B cell (primary cell): ENCODE results near the gene RUFY4. TPM values are rescaled to one million over a fixed set of nuclear protein-coding genes. Genes with fewer than 3 reads are reported as not detected.

Experiments
- ATAC-seq: fragments of 200-7000 bp; cut with Tn5 transposase; one replicate; pipeline ENCODE4 v1.10.0; 2021; ENCODE audit warnings: low read depth, mild to moderate bottlenecking, moderate number of reproducible peaks, moderate library complexity
- CTCF ChIA-PET: fragments of 350-600 bp; sonication (Branson Sonifier 250); formaldehyde crosslinking; loops from one replicate; lab custom pipeline; 2021; ENCODE audit warnings: antibody characterized with exemption, inconsistent platforms; lab: Charles Lee
- POLR2A ChIA-PET: fragments of 350-600 bp; sonication (Branson Sonifier 250); formaldehyde crosslinking; loops from one replicate; lab custom pipeline; 2021; ENCODE audit warnings: antibody characterized with exemption; lab: Charles Lee
- DNase-seq: peaks from one replicate; pipeline ENCODE4 v3.0.0; 2013
- H2AFZ ChIP-seq: 2 replicates; pipeline ENCODE4 v1.6.1; 2012; ENCODE audit warnings: mild to moderate bottlenecking, low read depth, low read length; ENCODE audit not compliant: insufficient read depth, poor library complexity, severe bottlenecking
- H3K27ac ChIP-seq, 2 donors: 1 replicate in 1 of 2; 2 replicates in 1 of 2; pipeline ENCODE4 v1.5.1; 2012 to 2013; ENCODE audit warnings: low read length in 2 of 2, mild to moderate bottlenecking in 2 of 2, moderate library complexity in 1 of 2
- H3K27me3 ChIP-seq, 4 experiments: fragments of 200-600 bp in 1 of 4; sonication (generic) in 1 of 4; replicated peaks in 1 of 4; 1 replicate in 2 of 4; 2 replicates in 2 of 4; pipeline versions ENCODE4 v1.6.1 to v1.7.0; 2013 to 2016; ENCODE audit warnings: low read length in 3 of 4, mild to moderate bottlenecking in 2 of 4, mixed read lengths in 1 of 4, moderate library complexity in 1 of 4; ENCODE audit not compliant: insufficient read depth in 4 of 4, control insufficient read depth in 3 of 4; ENCODE audit errors: control extremely low read depth in 1 of 4
- H3K36me3 ChIP-seq, 2 experiments: replicated peaks in 1 of 2; 1 replicate in 1 of 2; 2 replicates in 1 of 2; pipeline versions ENCODE4 v1.6.1 to v1.7.1; 2013; ENCODE audit warnings: low read length in 1 of 2; ENCODE audit not compliant: insufficient read depth in 2 of 2, control insufficient read depth in 1 of 2; ENCODE audit errors: control extremely low read depth in 1 of 2, extremely low read depth in 1 of 2
- H3K4me1 ChIP-seq, 2 donors: fragments of 200-600 bp in 1 of 2; sonication (generic) in 1 of 2; 1 replicate in 1 of 2; 2 replicates in 1 of 2; pipeline versions ENCODE4 v1.5.1 to v1.6.1; 2013 to 2017; ENCODE audit warnings: low read length in 2 of 2; ENCODE audit not compliant: control insufficient read depth in 2 of 2, insufficient read depth in 2 of 2
- H3K4me2 ChIP-seq: replicated peaks from 2 replicates; pipeline ENCODE3; 2012; ENCODE audit warnings: mild to moderate bottlenecking, low read depth, low read length; ENCODE audit not compliant: poor library complexity, severe bottlenecking
- H3K4me3 ChIP-seq, 5 experiments: fragments of 200-600 bp in 1 of 5; sonication (generic) in 1 of 5; 1 replicate in 3 of 5; 2 replicates in 2 of 5; pipeline versions ENCODE4 v1.5.1 to v1.7.0; 2011 to 2016; ENCODE audit warnings: low read length in 4 of 5, mild to moderate bottlenecking in 4 of 5, low read depth in 2 of 5, control low read depth in 1 of 5, moderate library complexity in 1 of 5; ENCODE audit not compliant: insufficient read depth in 1 of 5; ENCODE audit errors: control extremely low read depth in 1 of 5, extremely low read depth in 1 of 5
- H3K79me2 ChIP-seq: fragments of 200-600 bp; sonication (generic); one replicate; pipeline ENCODE4 v1.6.0; 2016; ENCODE audit warnings: low read length; ENCODE audit not compliant: control insufficient read depth, insufficient read depth
- H3K9ac ChIP-seq: fragments of 200-600 bp; sonication (generic); 2 replicates; pipeline ENCODE4 v1.6.1; 2017; ENCODE audit warnings: mild to moderate bottlenecking, low read length, moderate library complexity
- H3K9me3 ChIP-seq, 3 donors: one replicate each; pipeline versions ENCODE4 v1.6.1 to v1.7.1; 2013; ENCODE audit warnings: low read length in 2 of 3; ENCODE audit not compliant: control insufficient read depth in 2 of 3, insufficient read depth in 1 of 3; ENCODE audit errors: control extremely low read depth in 1 of 3
- H4K20me1 ChIP-seq: 2 replicates; pipeline ENCODE4 v1.6.0; 2012; ENCODE audit warnings: mild to moderate bottlenecking, low read length; ENCODE audit not compliant: insufficient read depth, control insufficient read depth, poor library complexity, severe bottlenecking
- H3K27ac Mint-ChIP-seq: one replicate; pipeline ENCODE4 v1.8.0; 2021; ENCODE audit warnings: mixed read lengths
- H3K27me3 Mint-ChIP-seq: one replicate; pipeline ENCODE4 v1.8.0; 2021; ENCODE audit warnings: mixed read lengths
- H3K4me1 Mint-ChIP-seq: one replicate; pipeline ENCODE4 v1.8.0; 2021; ENCODE audit warnings: mixed read lengths
- H3K4me3 Mint-ChIP-seq: one replicate; pipeline ENCODE4 v1.8.0; 2021; ENCODE audit warnings: mixed read lengths
- H3K9me3 Mint-ChIP-seq: one replicate; pipeline ENCODE4 v1.8.0; 2022; ENCODE audit warnings: mixed read lengths; ENCODE audit not compliant: insufficient read depth
- EZH2 ChIP-seq: IDR thresholded peaks from 2 replicates; pipeline ENCODE4 v1.6.1; 2012; ENCODE audit warnings: borderline replicate concordance, low read depth, mild to moderate bottlenecking, moderate library complexity, low read length; ENCODE audit not compliant: insufficient read depth, poor library complexity, severe bottlenecking
- WGBS: methylation state at CpG from one replicate; pipeline ENCODE4 v1.1.5; 2013; ENCODE audit warnings: missing lambda C conversion rate; ENCODE audit not compliant: insufficient coverage; 5-methylcytosine and 5-hydroxymethylcytosine counted together
- intact Hi-C: fragments of 100-400 bp; cut with micrococcal nuclease; formaldehyde crosslinking; loops from one replicate; pipeline ENCODE4 v1.10.0; 2022
- polyA plus RNA-seq: library from polyadenylated mRNA; depleted of rRNA; stranded (reverse); fragments of >200 nt; gene quantifications from 2 replicates; pipeline ENCODE4 v1.2.3, GENCODE V29; 2012
- total RNA-seq, 2 donors: library from RNA; stranded (reverse); fragments of 120-200 nt in 1 of 2; gene quantifications; 1 replicate in 1 of 2; 2 replicates in 1 of 2; pipeline versions ENCODE4 v1.2.3 to v1.2.4, GENCODE V29; 2013 to 2022
- TF ChIP-seq, protein P1 (sequence below): fragments of 200-600 bp; IDR thresholded peaks from one replicate; pipeline ENCODE4 v1.8.0; 2022; ENCODE audit warnings: antibody characterized with exemption, mild to moderate bottlenecking

Gene RUFY4
- total and polyA plus RNA-seq, 2 donors (not counting 1 experiment from before 2014, with no cell fraction given) = 0.34 TPM; not detected in 1

- DNase-seq (no peak), ATAC-seq (no peak)
- H3K4me3 ChIP-seq = no peak overlapping the region
- H3K27ac ChIP-seq = no peak overlapping the region
- H3K9me3 ChIP-seq = no peaks in the 10 kb centered on the region
- WGBS = 94% methylated on average over 12 of the region's 17 CpGs
- H3K9ac ChIP-seq = no peak overlapping the region
- TF ChIP-seq, protein P1, sequence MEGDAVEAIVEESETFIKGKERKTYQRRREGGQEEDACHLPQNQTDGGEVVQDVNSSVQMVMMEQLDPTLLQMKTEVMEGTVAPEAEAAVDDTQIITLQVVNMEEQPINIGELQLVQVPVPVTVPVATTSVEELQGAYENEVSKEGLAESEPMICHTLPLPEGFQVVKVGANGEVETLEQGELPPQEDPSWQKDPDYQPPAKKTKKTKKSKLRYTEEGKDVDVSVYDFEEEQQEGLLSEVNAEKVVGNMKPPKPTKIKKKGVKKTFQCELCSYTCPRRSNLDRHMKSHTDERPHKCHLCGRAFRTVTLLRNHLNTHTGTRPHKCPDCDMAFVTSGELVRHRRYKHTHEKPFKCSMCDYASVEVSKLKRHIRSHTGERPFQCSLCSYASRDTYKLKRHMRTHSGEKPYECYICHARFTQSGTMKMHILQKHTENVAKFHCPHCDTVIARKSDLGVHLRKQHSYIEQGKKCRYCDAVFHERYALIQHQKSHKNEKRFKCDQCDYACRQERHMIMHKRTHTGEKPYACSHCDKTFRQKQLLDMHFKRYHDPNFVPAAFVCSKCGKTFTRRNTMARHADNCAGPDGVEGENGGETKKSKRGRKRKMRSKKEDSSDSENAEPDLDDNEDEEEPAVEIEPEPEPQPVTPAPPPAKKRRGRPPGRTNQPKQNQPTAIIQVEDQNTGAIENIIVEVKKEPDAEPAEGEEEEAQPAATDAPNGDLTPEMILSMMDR = no peak
- TF ChIP-seq EZH2 = no peak
- no peaks in the 10 kb centered on the region for H3K79me2 ChIP-seq
- intact Hi-C loops = no loop called here
- Mint-ChIP-seq H3K4me1 (peaks cover 6% of the 10 kb centered on the region), H3K4me3 (no peak overlapping the region), H3K27me3 (peaks cover 2% of the 10 kb centered on the region), H3K9me3 (no peaks in the 10 kb centered on the region), H3K27ac (no peak overlapping the region)
- H3K27me3 ChIP-seq = peaks cover 0 to 7% (median 2%) of the 10 kb centered on the region in 4 experiments
- H3K4me2 ChIP-seq = no peak overlapping the region
- CTCF ChIA-PET = no interaction called here
- H2AFZ ChIP-seq = no peak overlapping the region
- no peaks in the 10 kb centered on the region for H4K20me1 ChIP-seq
- no peaks in the 10 kb centered on the region for H3K36me3 ChIP-seq
- H3K4me1 ChIP-seq = peaks cover 5 to 8% of the 10 kb centered on the region in 2 donors
- POLR2A ChIA-PET = no interaction called here
Observed at GRCh38 chr2:218029366-218030360, 39.4 kb upstream of the RUFY4 start.
